Stimulated activated memory B cell treated with anti-CD40 and anti-IgM and Interleukin-4, amounts not matched to agents 10 μg/mL and 1 μg/mL and 100 μg/mL, for 72 hours (primary cell): ENCODE results near the gene CKAP2.
"Not testable (repeated sequence)": the region's sequence is repeated elsewhere in the genome, so short reads cannot be mapped to it uniquely, and the experiment has no call there.

Experiments
- ATAC-seq: fragments of 150-1000 bp; cut with Tn5 transposase; 2 replicates; pipeline ENCODE4 v1.10.0; 2021
- H3K27ac Mint-ChIP-seq: one replicate; pipeline ENCODE4 v1.8.0; 2022; ENCODE audit warnings: mild to moderate bottlenecking, mixed read lengths
- H3K27me3 Mint-ChIP-seq: one replicate; pipeline ENCODE4 v1.8.0; 2022; ENCODE audit warnings: mixed read lengths
- H3K36me3 Mint-ChIP-seq: one replicate; pipeline ENCODE4 v1.8.0; 2022; ENCODE audit warnings: mixed read lengths
- H3K4me1 Mint-ChIP-seq: one replicate; pipeline ENCODE4 v1.8.0; 2022; ENCODE audit warnings: mixed read lengths
- H3K4me3 Mint-ChIP-seq: one replicate; pipeline ENCODE4 v1.8.0; 2022; ENCODE audit warnings: mild to moderate bottlenecking, moderate library complexity, mixed read lengths
- H3K9me3 Mint-ChIP-seq: one replicate; pipeline ENCODE4 v1.8.0; 2022; ENCODE audit warnings: mixed read lengths

CKAP2 gene

DNA sequence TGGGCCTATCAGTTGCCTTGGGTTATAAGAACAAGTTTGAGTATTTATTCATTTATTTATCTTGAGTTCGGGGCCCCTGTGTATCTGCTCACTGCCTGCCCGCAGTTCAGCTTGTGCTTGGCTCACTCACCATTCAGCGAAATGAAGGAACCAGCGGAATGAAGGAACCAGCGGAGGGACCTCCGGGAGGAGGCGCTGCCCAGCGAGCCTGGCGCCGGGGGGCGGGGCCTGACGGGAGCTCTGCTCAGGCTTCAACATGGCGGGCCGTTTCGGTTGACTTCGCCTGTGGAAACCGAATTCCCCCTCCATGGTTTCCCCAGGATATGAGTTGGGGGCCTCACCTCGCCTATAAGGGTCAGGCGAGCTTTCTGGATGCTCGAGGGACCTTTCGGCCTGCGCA is 33.5 kb downstream of the CKAP2 start:
- ATAC-seq, H3K4me1 Mint-ChIP-seq, H3K27me3 Mint-ChIP-seq, H3K36me3 Mint-ChIP-seq, H3K27ac Mint-ChIP-seq, H3K9me3 Mint-ChIP-seq, H3K4me3 Mint-ChIP-seq: not testable (repeated sequence)

GRCh38 chr13:52491015-52491414 is 35.7 kb downstream of the CKAP2 start:
- not testable (repeated sequence) for ATAC-seq, H3K27me3 Mint-ChIP-seq, H3K9me3 Mint-ChIP-seq, H3K36me3 Mint-ChIP-seq, H3K27ac Mint-ChIP-seq, H3K4me1 Mint-ChIP-seq, H3K4me3 Mint-ChIP-seq

DNA sequence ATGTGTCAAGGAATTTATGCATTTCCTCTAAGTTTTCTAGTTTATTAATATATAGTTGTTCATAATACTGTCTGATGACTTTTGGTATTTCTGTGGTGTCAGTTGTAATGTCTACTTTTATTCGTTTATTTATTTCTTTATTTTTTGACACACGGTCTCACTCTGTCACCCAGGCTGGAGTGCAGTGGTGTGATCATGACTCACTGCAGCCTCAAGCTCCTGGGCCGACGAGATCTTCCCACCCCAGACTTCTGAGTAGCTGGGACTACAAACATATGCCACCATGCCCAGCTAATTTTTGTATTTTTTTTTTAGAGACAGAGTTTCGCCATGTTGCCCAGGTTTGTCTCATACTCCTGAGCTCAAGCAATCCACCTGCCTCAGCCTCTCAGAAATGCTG is 39.0 kb downstream of the CKAP2 start:
- not testable (repeated sequence) for H3K4me1 Mint-ChIP-seq, H3K27me3 Mint-ChIP-seq, ATAC-seq, H3K9me3 Mint-ChIP-seq, H3K27ac Mint-ChIP-seq, H3K4me3 Mint-ChIP-seq, H3K36me3 Mint-ChIP-seq

- H3K27me3 Mint-ChIP-seq, H3K4me3 Mint-ChIP-seq, H3K9me3 Mint-ChIP-seq, H3K4me1 Mint-ChIP-seq, H3K27ac Mint-ChIP-seq, H3K36me3 Mint-ChIP-seq: not testable (repeated sequence)
- peak; percentile 62 for ATAC-seq
Observed at GRCh38 chr13:52497979-52498378, 42.7 kb downstream of the CKAP2 start.

DNA sequence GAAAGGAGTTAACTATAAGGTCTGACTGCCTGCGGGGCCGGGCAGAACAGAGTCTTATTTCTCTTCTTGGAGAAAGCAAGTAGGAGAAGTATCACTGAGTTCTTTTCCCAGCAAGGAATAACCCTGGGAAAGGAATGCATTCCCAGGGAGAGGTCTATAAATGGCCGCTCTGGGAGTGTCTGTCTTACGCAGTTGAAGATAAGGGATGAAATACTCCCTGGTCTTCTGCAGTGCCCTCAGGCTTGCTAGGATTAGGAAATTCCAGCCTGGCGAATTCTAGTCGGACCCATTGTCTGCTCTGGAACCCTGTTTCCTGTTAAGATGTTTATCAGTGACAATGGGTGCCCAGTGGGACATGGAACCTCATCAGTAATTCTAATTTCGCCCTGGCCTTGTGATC is 47.0 kb downstream of the CKAP2 start:
- not testable (repeated sequence) for H3K4me3 Mint-ChIP-seq, H3K36me3 Mint-ChIP-seq, H3K27me3 Mint-ChIP-seq

GRCh38 chr13:52505843-52506242 is 50.6 kb downstream of the CKAP2 start:
- H3K4me3 Mint-ChIP-seq, ATAC-seq, H3K9me3 Mint-ChIP-seq, H3K36me3 Mint-ChIP-seq, H3K4me1 Mint-ChIP-seq, H3K27me3 Mint-ChIP-seq, H3K27ac Mint-ChIP-seq: not testable (repeated sequence)

More for the DNA sequence above, 47.0 kb downstream of the CKAP2 start:
- not testable (repeated sequence) for H3K4me1 Mint-ChIP-seq, H3K27ac Mint-ChIP-seq, ATAC-seq, H3K9me3 Mint-ChIP-seq

DNA sequence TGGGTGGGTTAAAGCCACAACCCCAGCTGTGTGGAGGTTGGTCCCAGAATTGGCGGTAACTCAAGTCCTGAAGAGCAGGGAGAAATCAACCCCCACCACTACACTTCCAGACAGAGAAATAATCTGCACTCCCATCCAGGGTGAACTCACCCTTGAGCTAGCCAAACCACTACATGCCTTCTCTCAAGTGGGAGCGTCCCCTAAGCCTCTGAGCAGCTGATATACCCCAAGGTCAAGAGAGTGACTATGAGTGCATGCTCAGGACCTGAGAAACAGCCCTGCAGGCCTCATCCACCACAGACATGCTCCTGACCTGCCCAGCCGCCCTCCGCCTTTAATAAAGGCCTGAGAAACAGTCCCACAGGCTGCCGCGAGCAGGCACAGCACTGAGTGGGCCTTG is 54.3 kb downstream of the CKAP2 start:
- H3K4me3 Mint-ChIP-seq, H3K4me1 Mint-ChIP-seq, ATAC-seq, H3K36me3 Mint-ChIP-seq, H3K27ac Mint-ChIP-seq, H3K27me3 Mint-ChIP-seq, H3K9me3 Mint-ChIP-seq: not testable (repeated sequence)

- not testable (repeated sequence) for ATAC-seq
Observed at GRCh38 chr13:52510221-52510797, 55.0 kb downstream of the CKAP2 start.

GRCh38 chr13:52511598-52511997 is 56.3 kb downstream of the CKAP2 start:
- H3K4me3 Mint-ChIP-seq, ATAC-seq, H3K4me1 Mint-ChIP-seq, H3K9me3 Mint-ChIP-seq, H3K27ac Mint-ChIP-seq, H3K27me3 Mint-ChIP-seq, H3K36me3 Mint-ChIP-seq: not testable (repeated sequence)

More at GRCh38 chr13:52510221-52510797, 55.0 kb downstream of the CKAP2 start:
- H3K4me1 Mint-ChIP-seq, H3K36me3 Mint-ChIP-seq, H3K9me3 Mint-ChIP-seq, H3K27me3 Mint-ChIP-seq, H3K4me3 Mint-ChIP-seq, H3K27ac Mint-ChIP-seq: not testable (repeated sequence)

- not testable (repeated sequence) for H3K9me3 Mint-ChIP-seq, H3K36me3 Mint-ChIP-seq, ATAC-seq, H3K4me3 Mint-ChIP-seq, H3K4me1 Mint-ChIP-seq, H3K27me3 Mint-ChIP-seq, H3K27ac Mint-ChIP-seq
Observed at GRCh38 chr13:52513957-52514596, 58.8 kb downstream of the CKAP2 start.

- H3K27me3 Mint-ChIP-seq, H3K27ac Mint-ChIP-seq, H3K4me1 Mint-ChIP-seq, ATAC-seq, H3K4me3 Mint-ChIP-seq, H3K36me3 Mint-ChIP-seq, H3K9me3 Mint-ChIP-seq: not testable (repeated sequence)
Observed at GRCh38 chr13:52523323-52523722, 68.0 kb downstream of the CKAP2 start.
